ENCODE data around the gene ASTN1.

The ASTN1 gene

DNA sequence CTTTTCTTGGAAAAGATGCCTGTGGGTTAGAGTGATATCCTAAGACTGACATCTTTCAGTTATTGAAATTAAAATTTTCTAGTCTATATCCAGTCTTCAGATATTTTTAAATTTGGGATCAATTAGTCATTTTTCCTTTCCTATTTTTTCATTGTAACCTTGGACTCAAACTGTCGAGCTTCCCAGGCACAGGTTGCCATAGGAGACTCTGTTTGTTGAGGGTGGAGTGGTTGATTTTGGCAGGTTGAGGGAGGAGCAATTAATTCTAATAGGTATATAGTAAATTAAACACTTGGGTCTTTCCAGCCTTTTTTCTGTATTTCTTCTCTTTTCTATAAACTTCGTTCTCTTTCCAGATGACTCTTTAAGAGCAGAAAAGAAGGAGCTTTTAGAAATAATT, 326.8 kb downstream of the ASTN1 start:
- DNase-seq (ENCODE audit: low read depth): no peak

DNA sequence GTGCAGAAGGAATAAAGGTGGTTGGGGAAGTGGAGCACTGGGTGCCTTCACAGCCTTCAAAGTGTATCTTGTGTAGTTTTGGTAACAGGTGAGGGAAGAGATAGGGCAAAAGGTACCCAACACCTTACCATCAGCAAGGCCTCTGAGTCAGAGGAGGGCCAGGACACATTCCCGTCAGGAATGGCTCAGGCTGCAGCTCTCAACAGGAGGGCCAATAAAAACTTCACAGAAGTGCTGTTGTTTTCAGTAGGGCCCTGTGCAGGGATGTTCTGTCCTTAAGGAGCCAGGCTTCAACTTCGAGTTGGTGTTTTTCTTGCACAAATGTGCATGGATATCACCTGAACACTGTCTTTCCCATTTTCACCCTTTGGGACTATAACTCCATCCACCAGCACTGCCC, 333.4 kb downstream of the ASTN1 start:
- no peak for DNase-seq (ENCODE audit: low read depth)

DNA sequence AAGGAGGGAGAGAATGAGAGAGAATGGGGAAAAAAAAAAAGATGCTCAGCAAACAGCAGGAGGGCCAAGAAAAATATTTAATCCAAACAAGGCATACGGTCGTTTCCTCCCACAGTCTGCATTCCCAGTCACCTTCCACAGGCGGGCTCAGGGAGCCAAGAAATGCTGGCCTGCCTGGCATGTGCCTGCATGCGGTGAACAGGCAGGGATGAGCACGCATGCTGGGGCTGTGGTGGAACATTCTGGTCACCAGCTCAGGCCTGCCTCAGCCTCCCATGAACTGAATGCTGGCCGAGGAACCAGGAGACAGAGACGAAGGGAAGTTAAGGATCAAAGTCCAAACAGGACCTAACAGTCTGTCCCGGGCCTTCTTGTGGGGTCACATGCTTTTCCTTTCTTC, 335.3 kb downstream of the ASTN1 start:
- no peak for DNase-seq (ENCODE audit: low read depth)

DNA sequence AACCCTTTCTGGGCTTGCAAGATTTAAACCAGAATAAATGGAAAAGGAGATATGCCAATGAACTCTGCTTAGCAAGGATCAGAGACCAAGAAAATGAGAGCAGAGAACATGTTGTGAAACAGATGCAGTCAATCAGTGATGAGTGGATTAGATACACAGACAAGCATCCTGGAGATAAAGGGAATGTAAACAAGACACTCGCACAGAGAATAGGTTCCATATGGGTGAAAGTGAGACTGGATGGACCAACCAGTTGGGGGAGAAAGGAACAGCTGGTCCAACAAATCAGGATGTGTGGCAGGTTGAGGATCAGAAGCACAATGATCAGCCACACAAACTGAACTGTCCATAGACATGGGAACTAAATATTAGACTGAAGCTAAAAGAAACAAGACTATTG, 338.2 kb downstream of the ASTN1 start:
- no peak for DNase-seq (ENCODE audit: low read depth)

- DNase-seq (ENCODE audit: low read depth): no peak
These were observed 344.0 kb downstream of the ASTN1 start for GRCh38 chr1:176820391-176821031.

GRCh38 chr1:176816232-176816631, 348.3 kb downstream of the ASTN1 start:
- no peak for DNase-seq (ENCODE audit: low read depth)

GRCh38 chr1:176815621-176816020, 348.9 kb downstream of the ASTN1 start:
- DNase-seq (ENCODE audit: low read depth): no peak

DNA sequence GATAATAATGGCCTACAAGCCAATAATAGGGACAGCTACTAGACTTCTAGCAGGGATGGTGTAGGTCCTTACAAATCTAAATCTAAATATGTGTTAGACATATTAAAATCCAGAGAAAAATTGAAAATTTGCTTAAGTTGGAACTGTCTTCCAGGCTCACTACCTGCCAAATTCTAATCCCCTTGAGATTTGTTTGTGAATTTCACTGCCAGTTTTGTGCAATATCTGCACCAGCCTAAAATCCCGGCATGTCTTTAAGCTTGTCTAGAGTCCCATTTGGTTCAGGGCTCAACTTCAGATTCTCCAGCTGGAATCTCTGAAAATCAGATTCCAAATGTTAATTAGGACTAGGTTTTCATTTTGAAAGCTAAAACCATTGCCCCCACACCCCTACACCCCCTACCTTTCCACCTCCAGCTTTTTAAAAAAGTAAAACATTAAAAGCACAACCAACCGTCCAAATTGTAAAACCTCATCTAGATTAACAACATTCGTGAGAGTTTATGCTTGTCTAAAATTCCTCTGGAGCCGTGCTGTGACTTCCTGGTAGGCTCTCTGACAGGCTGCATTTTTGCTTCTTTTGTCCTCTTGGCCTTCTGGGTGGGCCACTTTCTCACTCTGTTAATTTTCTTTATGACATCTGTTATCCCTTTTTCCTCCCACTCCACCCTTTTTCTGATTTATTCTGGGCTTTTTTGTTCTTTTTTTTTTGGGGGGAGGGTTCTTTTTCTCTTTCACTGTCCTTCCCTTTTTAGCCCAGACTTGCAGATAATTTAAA, 352.8 kb downstream of the ASTN1 start:
- no peak for DNase-seq (ENCODE audit: low read depth)

DNA sequence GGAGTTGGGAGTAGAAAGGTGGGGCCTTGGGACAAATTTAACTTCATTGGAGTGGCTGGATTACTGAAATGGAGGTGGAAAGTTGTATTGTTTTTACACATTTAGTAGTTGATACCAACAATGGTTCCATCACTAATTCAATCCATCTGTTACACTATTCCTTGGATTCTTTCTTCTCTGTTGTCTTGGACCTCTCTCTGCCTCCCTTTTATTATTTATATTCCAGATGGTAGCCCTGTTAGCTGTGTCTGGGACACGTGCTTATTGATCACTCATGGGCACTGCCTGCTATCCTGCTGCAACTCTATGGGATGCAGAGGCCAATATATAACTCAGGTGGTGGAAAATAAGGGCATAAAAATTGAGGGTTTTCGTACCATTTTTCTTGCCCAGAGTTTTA, 355.2 kb downstream of the ASTN1 start:
- no peak for DNase-seq (ENCODE audit: low read depth)
